ENCODE data around the gene SNRPF.

- TF ChIP-seq CTCF (IDR thresholded peaks at IDR 0.05) (no peak), POLR2A (IDR thresholded peaks at IDR 0.05) (no peak), POLR2AphosphoS5 (IDR thresholded peaks at IDR 0.05) (no peak)
These were observed 26.2 kb downstream of the SNRPF start for GRCh38 chr12:95884998-95885397.

Measured in stomach (tissue), 4 donors.